GM19099 (cell line): ENCODE results near the gene MS4A2.

Source experiments
- POLR2A ChIP-seq: IDR thresholded peaks from 3 replicates; pipeline ENCODE4 v1.6.1; 2011; ENCODE audit warnings: low read depth; ENCODE audit not compliant: insufficient read length; ENCODE audit errors: extremely low read depth

MS4A2 gene

GRCh38 chr11:60130496-60130895, 42.0 kb downstream of the MS4A2 start:
- no peak for TF ChIP-seq POLR2A

DNA sequence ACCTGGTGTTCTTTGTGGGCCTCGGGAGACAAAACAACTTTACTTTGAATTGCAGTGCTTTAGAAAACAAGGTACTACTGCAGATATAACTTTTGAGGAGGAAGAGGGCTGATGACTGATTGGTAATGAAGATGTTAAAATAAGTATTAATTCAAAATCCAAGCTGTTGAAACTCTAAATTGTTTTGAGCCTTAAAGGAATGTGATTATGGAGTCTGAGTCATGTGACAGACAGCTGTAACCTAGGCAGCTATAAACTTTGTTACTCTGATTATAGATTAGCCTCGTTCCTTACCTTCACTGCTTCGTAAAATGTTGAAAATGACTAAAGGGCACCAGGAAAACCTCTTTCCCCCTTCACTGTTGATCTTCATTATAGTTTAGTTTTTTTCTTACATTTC, 43.4 kb downstream of the MS4A2 start:
- TF ChIP-seq POLR2A, result no peak

GRCh38 chr11:60133917-60134316, 45.5 kb downstream of the MS4A2 start:
- no peak for TF ChIP-seq POLR2A

- TF ChIP-seq POLR2A, result no peak
Measured at GRCh38 chr11:60143768-60144167, 55.3 kb downstream of the MS4A2 start.

DNA sequence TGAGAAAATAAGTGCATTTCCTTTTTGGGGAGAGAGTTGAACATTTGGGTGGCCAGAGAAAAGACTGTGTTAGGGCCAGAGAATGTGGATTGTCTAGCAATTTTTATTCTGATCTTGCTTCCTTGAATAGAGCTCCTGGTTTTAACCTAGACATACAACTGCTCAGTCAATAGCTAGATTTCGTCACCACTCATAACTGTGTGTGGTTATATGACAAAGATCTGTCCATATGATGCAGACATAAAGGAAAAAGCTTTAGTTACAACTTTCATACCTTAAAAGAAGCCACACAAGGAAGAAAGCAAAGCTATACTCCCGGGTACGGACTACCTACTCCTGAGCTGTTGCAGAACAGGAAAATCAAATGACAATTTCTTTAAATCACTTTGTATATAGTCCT, 57.2 kb downstream of the MS4A2 start:
- no peak for TF ChIP-seq POLR2A
